GM12878 (cell line): ENCODE results near the gene RPL36. TPM values are rescaled to one million over a fixed set of nuclear protein-coding genes. Genes with fewer than 3 reads are reported as not detected.

Source experiments
- ATAC-seq: fragments of 200-7000 bp; cut with Tn5 transposase; 3 replicates; pipeline ENCODE4 v1.9.1; 2020; ENCODE audit warnings: mild to moderate bottlenecking, moderate library complexity
- BruUV-seq: library from RNA; stranded (reverse); fragments of 400-500 nt; replicated peaks from 2 replicates; lab custom pipeline; 2021; lab: Mats Ljungman, UMichigan
- CTCF ChIA-PET: fragments of 300-600 bp; sonication (Branson Sonifier 250); formaldehyde crosslinking; extraction: SDS; loops from one replicate; lab custom pipeline; 2021; ENCODE audit warnings: inconsistent platforms; lab: Yijun Ruan, JAX
- POLR2A ChIA-PET: fragments of 350-600 bp; formaldehyde crosslinking; extraction: SDS; loops from one replicate; lab custom pipeline; 2021; ENCODE audit warnings: inconsistent platforms; lab: Charles Lee
- RAD21 ChIA-PET: fragments of 300-600 bp; sonication (Branson Sonifier 250); formaldehyde crosslinking; loops from one replicate; lab custom pipeline; 2023; ENCODE audit warnings: antibody characterized with exemption; ENCODE audit not compliant: unreplicated experiment; lab: Charles Lee
- SMC1A ChIA-PET: fragments of 300-600 bp; sonication (Branson Sonifier 250); formaldehyde crosslinking; loops from one replicate; lab custom pipeline; 2023; ENCODE audit not compliant: unreplicated experiment, uncharacterized antibody; lab: Charles Lee
- DNase-seq: peaks from one replicate; pipeline ENCODE4 v3.0.0-alpha.2; 2011; ENCODE audit warnings: low read depth, low spot score
- FAIRE-seq: peaks from 3 replicates; lab custom pipeline; 2011; peaks lifted over from hg19 to GRCh38; lab: Jason Lieb, UNC
- H2AFZ ChIP-seq: 2 replicates; pipeline ENCODE4 v1.6.0; 2011; ENCODE audit warnings: low read depth, low read length, control low read depth; ENCODE audit not compliant: control insufficient read depth
- H3K27ac ChIP-seq: 2 replicates; pipeline ENCODE4 v1.5.1; 2011; ENCODE audit warnings: control low read depth; ENCODE audit not compliant: control insufficient read depth, insufficient read depth
- H3K27me3 ChIP-seq, 2 experiments: replicated peaks in 1 of 2; 2 replicates each; pipeline versions ENCODE4 v1.6.0 to v1.6.1; 2011; ENCODE audit warnings: low read length in 1 of 2; ENCODE audit not compliant: control insufficient read depth in 2 of 2, insufficient read depth in 2 of 2
- H3K36me3 ChIP-seq, 2 experiments: 2 replicates each; pipeline ENCODE4 v1.5.1; 2011; ENCODE audit warnings: low read length in 1 of 2; ENCODE audit not compliant: control insufficient read depth in 2 of 2, insufficient read depth in 2 of 2
- H3K4me1 ChIP-seq: 2 replicates; pipeline ENCODE4 v1.6.1; 2011; ENCODE audit warnings: mild to moderate bottlenecking, low read length, moderate library complexity, mixed read lengths; ENCODE audit not compliant: control insufficient read depth, insufficient read depth
- H3K4me2 ChIP-seq: 2 replicates; pipeline ENCODE4 v1.6.0; 2011; ENCODE audit warnings: control low read depth; ENCODE audit not compliant: control insufficient read depth, insufficient read depth
- H3K4me3 ChIP-seq: fragments of 200-600 bp; sonication (generic); 2 replicates; pipeline ENCODE4 v1.5.1; 2016
- H3K79me2 ChIP-seq: 2 replicates; pipeline ENCODE4 v1.6.0; 2011; ENCODE audit warnings: low read length; ENCODE audit not compliant: control insufficient read depth, insufficient read depth
- H3K9ac ChIP-seq: 2 replicates; pipeline ENCODE4 v1.8.0; 2011; ENCODE audit warnings: low read length, control low read depth, mixed read lengths; ENCODE audit not compliant: control insufficient read depth, insufficient read depth
- H3K9me3 ChIP-seq: replicated peaks from 3 replicates; pipeline ENCODE4 v1.5.1; 2011; ENCODE audit warnings: mild to moderate bottlenecking, low read length; ENCODE audit not compliant: control insufficient read depth, insufficient read depth
- H4K20me1 ChIP-seq: 2 replicates; pipeline ENCODE4 v1.6.0; 2011; ENCODE audit not compliant: control insufficient read depth, insufficient read depth
- BMI1 ChIP-seq: fragments of 450-650 bp; IDR thresholded peaks from 2 replicates; pipeline ENCODE4 v1.6.1; 2016; ENCODE audit warnings: mild to moderate bottlenecking, moderate library complexity, borderline replicate concordance
- CHD4 ChIP-seq: fragments of 200-600 bp; sonication (generic); IDR thresholded peaks from 2 replicates; pipeline ENCODE4 v1.6.1; 2016; ENCODE audit warnings: mild to moderate bottlenecking
- EZH2 ChIP-seq: IDR thresholded peaks from 2 replicates; pipeline ENCODE4 v1.6.1; 2012; ENCODE audit warnings: low read depth, mild to moderate bottlenecking, control low read depth, inconsistent platforms, low read length, borderline replicate concordance; ENCODE audit not compliant: control insufficient read depth
- FOXK2 ChIP-seq: fragments of 450-650 bp; IDR thresholded peaks from 2 replicates; pipeline ENCODE4 v1.6.1; 2017; ENCODE audit warnings: mild to moderate bottlenecking, moderate library complexity
- HDAC2 ChIP-seq: fragments of 200-600 bp; sonication (generic); IDR thresholded peaks from 2 replicates; pipeline ENCODE4 v1.6.1; 2017
- HDGF ChIP-seq: fragments of 450-650 bp; IDR thresholded peaks from 2 replicates; pipeline ENCODE4 v1.6.1; 2016; ENCODE audit warnings: antibody characterized with exemption
- PAX8 ChIP-seq: fragments of 450-650 bp; IDR thresholded peaks from 2 replicates; pipeline ENCODE4 v1.6.1; 2017; ENCODE audit warnings: mild to moderate bottlenecking, moderate library complexity
- RAD51 ChIP-seq: fragments of 450-650 bp; IDR thresholded peaks from 2 replicates; pipeline ENCODE4 v1.6.1; 2016; ENCODE audit warnings: moderate library complexity, mild to moderate bottlenecking, inconsistent platforms
- SMARCA5 ChIP-seq: fragments of 450-650 bp; IDR thresholded peaks from 2 replicates; pipeline ENCODE4 v1.6.1; 2017; ENCODE audit warnings: mild to moderate bottlenecking
- SREBF1 ChIP-seq: IDR thresholded peaks from 2 replicates; pipeline ENCODE4 v1.6.1; 2012; ENCODE audit warnings: mild to moderate bottlenecking, low read length
- STAT3 ChIP-seq: IDR thresholded peaks from 2 replicates; pipeline ENCODE4 v1.6.1; 2011; ENCODE audit warnings: low read depth, low read length, improper control_type of control experiment
- WRNIP1 ChIP-seq: IDR thresholded peaks from 2 replicates; pipeline ENCODE4 v1.6.1; 2011; ENCODE audit warnings: low read depth, low read length, improper control_type of control experiment, borderline replicate concordance
- ZNF384 ChIP-seq: IDR thresholded peaks from 2 replicates; pipeline ENCODE4 v1.6.1; 2012; ENCODE audit warnings: low read depth, mild to moderate bottlenecking, low read length, improper control_type of control experiment, borderline replicate concordance
- WGBS: methylation state at CpG from one replicate; pipeline ENCODE4 v1.1.6; 2016; ENCODE audit warnings: low lambda C conversion rate; ENCODE audit not compliant: insufficient replicate concordance, insufficient coverage; ENCODE audit errors: missing lambda C conversion rate; 5-methylcytosine and 5-hydroxymethylcytosine counted together
- in situ Hi-C: fragments of 300-500 bp; cut with MboI; formaldehyde crosslinking; loops from 9 replicates; pipeline ENCODE4 v1.14.3; 2018; ENCODE audit warnings: mixed read lengths
- intact Hi-C: fragments of 100-400 bp; cut with micrococcal nuclease; formaldehyde crosslinking; loops from one replicate; pipeline ENCODE4 v1.14.2; 2022; ENCODE audit not compliant: unreplicated experiment
- polyA plus RNA-seq, 11 experiments: library from polyadenylated mRNA; depleted of rRNA in 4 of 11; unstranded in 6 of 11; stranded (reverse) in 5 of 11; fragments of >200 nt; fragmentation: Nextera tagmentation in 4 of 11; fragmentation: Illumina TruSeq in 1 of 11; extraction: Ambion mirVana in 4 of 11; extraction: Trizol in 1 of 11; gene quantifications; 1 replicate in 1 of 11; 2 replicates in 10 of 11; pipeline versions ENCODE4 v1.2.1 to v1.2.3, GENCODE V29; 2011 to 2016; ENCODE audit warnings: inconsistent platforms in 2 of 11, missing spikeins in 2 of 11, low read depth in 1 of 11
- total RNA-seq, 4 experiments: library from RNA; depleted of rRNA in 3 of 4; stranded (reverse); fragments of >200 nt in 3 of 4; fragmentation: Illumina TruSeq in 1 of 4; extraction: Trizol in 1 of 4; gene quantifications; 2 replicates each; pipeline versions ENCODE4 v1.2.1 to v1.2.3, GENCODE V29; 2013 to 2021
- TF ChIP-seq, protein P1 (sequence below): IDR thresholded peaks from 2 replicates; pipeline ENCODE4 v1.6.1; 2011; ENCODE audit warnings: borderline replicate concordance, low read depth, mild to moderate bottlenecking, moderate library complexity, mixed read lengths, low read length; ENCODE audit not compliant: insufficient read depth; ENCODE audit errors: extremely low read length
- TF ChIP-seq, protein P2 (sequence below), 3 experiments: IDR thresholded peaks in 2 of 3; conservative IDR thresholded peaks in 1 of 3; 2 replicates each; pipeline ENCODE4 v1.5.1; 2011; ENCODE audit warnings: low read depth in 3 of 3, low read length in 3 of 3, mild to moderate bottlenecking in 3 of 3, control low read depth in 2 of 3, moderate library complexity in 2 of 3, inconsistent platforms in 1 of 3, mixed read lengths in 1 of 3; ENCODE audit not compliant: control insufficient read depth in 2 of 3, insufficient read depth in 1 of 3; ENCODE audit errors: extremely low read depth in 1 of 3

Gene RPL36
- total and polyA plus RNA-seq, 10 of the 15 experiments (the other 5 are each of a cell fraction or from before 2014, with no cell fraction given), result 374 to 4,942 (median 2,053) TPM

DNA sequence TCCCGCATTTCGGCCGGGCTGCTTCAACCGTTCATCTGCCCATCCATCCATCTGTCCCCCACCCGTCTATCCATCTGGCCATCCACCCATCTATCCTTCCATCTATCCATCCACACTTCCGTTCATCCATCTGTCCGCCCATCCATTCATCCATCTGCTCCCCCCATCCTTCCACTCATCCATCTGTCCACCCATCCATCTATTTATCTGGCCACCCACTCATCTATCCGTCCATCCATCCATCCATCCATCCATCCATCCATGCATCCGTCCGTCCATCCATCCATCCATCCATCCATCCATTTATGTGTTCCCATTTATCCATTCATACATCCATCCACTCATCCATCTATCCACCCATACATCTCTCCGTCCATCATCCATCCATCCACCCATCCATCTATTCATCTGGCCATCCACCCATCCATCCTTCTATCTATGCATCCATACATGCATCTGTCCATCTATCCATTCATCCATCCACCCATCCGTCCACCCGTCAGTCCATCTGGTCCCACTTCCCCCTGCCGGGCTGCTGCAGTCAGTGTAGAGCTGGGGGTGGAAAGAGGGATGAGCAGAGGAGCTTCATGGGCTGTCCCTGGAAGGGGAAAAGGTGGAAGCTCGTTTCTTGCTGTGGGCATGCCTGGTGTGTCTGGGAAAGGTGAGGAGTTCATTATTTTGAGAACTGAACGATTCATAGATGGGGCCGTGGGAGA, 8.5 kb upstream of the RPL36 start:
- intact Hi-C loops, result no loop called here
- SMC1A ChIA-PET, result no interaction called here
- no peaks in the 10 kb centered on the region for H3K9me3 ChIP-seq
- no peaks in the 10 kb centered on the region for H4K20me1 ChIP-seq
- POLR2A ChIA-PET, result interaction anchor here (1.0 kb wide), 1 partner anchor 10 kb away, joined by 6 read pairs; no protein-coding TSS in a partner anchor
- H3K9ac ChIP-seq, result no peak overlapping the region
- H3K79me2 ChIP-seq, result peaks cover 12% of the 10 kb centered on the region
- H2AFZ ChIP-seq, result peak overlapping the region; percentile 99
- TF ChIP-seq FOXK2, result 0 out of 2 replicates have a peak, but pooled peaks have one; percentile 17
- TF ChIP-seq ZNF384, result no peak
- TF ChIP-seq HDGF, result 0 out of 2 replicates have a peak, but pooled peaks have one; percentile 34
- TF ChIP-seq, all 136 proteins: peak for 2
- no peak for FAIRE-seq
- no peaks in the 10 kb centered on the region; a peak in 1 of 4 replicates for H3K36me3 ChIP-seq
- no peak for DNase-seq
- ATAC-seq, result no peak
- BruUV-seq, result no TSS peak
- no peak overlapping the region for H3K4me3 ChIP-seq
- no peak overlapping the region for H3K27ac ChIP-seq
- CTCF ChIA-PET, result no interaction called here
- in situ Hi-C loops, result loop anchor here (10.0 kb wide), 1 partner anchor 1437 kb away; the partner anchor contains the start of gene YJU2
- no peaks in the 10 kb centered on the region for H3K27me3 ChIP-seq
- 69% methylated on average over 13 of the region's 17 CpGs for WGBS
- RAD21 ChIA-PET, result no interaction called here
- H3K4me1 ChIP-seq, result peaks cover 5% of the 10 kb centered on the region; the same call in 1 of the 2 replicates
- peak overlapping the region; percentile 97 for H3K4me2 ChIP-seq

DNA sequence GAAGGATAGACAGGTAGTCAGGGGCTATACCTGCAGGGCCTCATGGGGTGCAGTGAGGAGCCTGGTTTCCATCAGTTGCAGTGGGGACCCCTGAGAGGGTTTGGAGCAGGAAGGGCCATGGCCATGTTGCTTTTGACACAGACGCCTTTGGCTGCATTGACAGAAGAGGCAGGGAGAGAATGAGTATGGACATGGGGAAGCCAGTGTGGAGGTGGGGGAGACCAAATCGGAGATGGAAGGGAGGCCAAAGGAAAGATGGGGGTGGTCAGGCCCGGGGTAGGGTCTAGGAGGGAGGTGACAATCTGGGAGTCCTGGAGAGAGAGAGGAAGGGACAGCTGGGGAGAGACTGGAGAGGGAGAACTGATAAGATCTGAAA, 8.0 kb upstream of the RPL36 start:
- ChIA-PET CTCF (interaction anchor here (0.7 kb wide), 1 partner anchor 770 kb away, joined by 3 read pairs; no protein-coding TSS in a partner anchor), SMC1A (no interaction called here), POLR2A (interaction anchor here (1.0 kb wide), 1 partner anchor 9 kb away, joined by 6 read pairs; no protein-coding TSS in a partner anchor), RAD21 (no interaction called here)
- H3K27ac ChIP-seq, result no peak overlapping the region
- FAIRE-seq, result no peak
- 31% methylated on average over 3 of the region's 3 CpGs for WGBS
- in situ Hi-C loops (loop anchor here (10.0 kb wide), 1 partner anchor 1437 kb away; the partner anchor contains the start of gene YJU2), intact Hi-C loops (no loop called here)
- H2AFZ ChIP-seq, result no peak overlapping the region
- no peaks in the 10 kb centered on the region for H3K27me3 ChIP-seq
- H3K4me3 ChIP-seq, result no peak overlapping the region
- DNase-seq, result no peak
- no peak overlapping the region for H3K9ac ChIP-seq
- H3K4me2 ChIP-seq, result no peak overlapping the region
- H3K79me2 ChIP-seq, result peaks cover 12% of the 10 kb centered on the region
- no peaks in the 10 kb centered on the region for H4K20me1 ChIP-seq
- no peaks in the 10 kb centered on the region; a peak in 1 of 4 replicates for H3K36me3 ChIP-seq
- no TSS peak for BruUV-seq
- no peaks in the 10 kb centered on the region for H3K9me3 ChIP-seq
- H3K4me1 ChIP-seq, result peaks cover 5% of the 10 kb centered on the region; the same call in 1 of the 2 replicates
- no peak for ATAC-seq
- TF ChIP-seq SREBF1 (no peak), STAT3 (no peak), PAX8 (no peak), RAD51 (no peak), BMI1 (no peak), EZH2 (no peak), CHD4 (no peak), HDAC2 (no peak), SMARCA5 (no peak), WRNIP1 (no peak)
- TF ChIP-seq, protein P1, sequence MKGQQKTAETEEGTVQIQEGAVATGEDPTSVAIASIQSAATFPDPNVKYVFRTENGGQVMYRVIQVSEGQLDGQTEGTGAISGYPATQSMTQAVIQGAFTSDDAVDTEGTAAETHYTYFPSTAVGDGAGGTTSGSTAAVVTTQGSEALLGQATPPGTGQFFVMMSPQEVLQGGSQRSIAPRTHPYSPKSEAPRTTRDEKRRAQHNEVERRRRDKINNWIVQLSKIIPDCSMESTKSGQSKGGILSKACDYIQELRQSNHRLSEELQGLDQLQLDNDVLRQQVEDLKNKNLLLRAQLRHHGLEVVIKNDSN, result no peak
- TF ChIP-seq, protein P2, sequence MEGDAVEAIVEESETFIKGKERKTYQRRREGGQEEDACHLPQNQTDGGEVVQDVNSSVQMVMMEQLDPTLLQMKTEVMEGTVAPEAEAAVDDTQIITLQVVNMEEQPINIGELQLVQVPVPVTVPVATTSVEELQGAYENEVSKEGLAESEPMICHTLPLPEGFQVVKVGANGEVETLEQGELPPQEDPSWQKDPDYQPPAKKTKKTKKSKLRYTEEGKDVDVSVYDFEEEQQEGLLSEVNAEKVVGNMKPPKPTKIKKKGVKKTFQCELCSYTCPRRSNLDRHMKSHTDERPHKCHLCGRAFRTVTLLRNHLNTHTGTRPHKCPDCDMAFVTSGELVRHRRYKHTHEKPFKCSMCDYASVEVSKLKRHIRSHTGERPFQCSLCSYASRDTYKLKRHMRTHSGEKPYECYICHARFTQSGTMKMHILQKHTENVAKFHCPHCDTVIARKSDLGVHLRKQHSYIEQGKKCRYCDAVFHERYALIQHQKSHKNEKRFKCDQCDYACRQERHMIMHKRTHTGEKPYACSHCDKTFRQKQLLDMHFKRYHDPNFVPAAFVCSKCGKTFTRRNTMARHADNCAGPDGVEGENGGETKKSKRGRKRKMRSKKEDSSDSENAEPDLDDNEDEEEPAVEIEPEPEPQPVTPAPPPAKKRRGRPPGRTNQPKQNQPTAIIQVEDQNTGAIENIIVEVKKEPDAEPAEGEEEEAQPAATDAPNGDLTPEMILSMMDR (IDR thresholded peaks at IDR 0.05 in 2 of 3, conservative IDR thresholded peaks at IDR 0.05 in 1 of 3; ENCODE audit: control insufficient read depth in 2 of 3, extremely low read depth in 1 of 3, insufficient read depth in 1 of 3, low read depth in 3 of 3, low read length in 3 of 3), result no peak
